NCI-H1694 (cell line): ENCODE data around the gene KCNK5.

Experiments
- DNase-seq: peaks from one replicate; lab custom pipeline; 2025; lab: John Stamatoyannopoulos, UW

Gene KCNK5

DNA sequence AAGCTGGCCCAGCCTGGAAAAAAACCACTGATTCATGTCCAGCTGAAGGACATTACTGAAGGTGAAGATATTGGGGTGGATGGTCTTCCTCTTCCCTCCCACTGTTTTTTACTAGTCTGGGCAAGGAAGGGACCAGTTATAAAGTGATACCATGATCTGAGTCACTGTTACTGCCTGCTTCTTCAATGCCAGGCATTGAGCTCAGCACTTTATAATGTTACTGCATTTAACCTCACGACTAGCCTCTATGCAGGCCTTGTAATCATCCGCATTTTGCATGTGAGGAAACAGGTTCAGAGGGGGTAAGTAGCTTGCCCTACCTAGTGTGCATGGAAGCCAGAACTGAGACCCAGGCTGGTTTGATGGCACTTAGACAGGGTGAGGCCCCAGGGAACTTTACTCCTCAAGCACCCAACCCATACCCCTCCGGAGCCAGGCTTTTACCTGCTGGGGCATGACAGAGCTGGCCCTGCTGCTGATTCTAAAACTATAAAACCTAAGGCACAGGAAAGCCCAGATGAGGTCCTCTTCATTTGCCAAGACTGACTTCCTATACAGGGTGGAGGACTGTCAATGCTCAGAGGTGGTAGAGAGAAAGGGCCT is 11.0 kb upstream of the KCNK5 start:
- no peak for DNase-seq

- no peak for DNase-seq
Observed at GRCh38 chr6:39239527-39240154, 10.4 kb upstream of the KCNK5 start.

DNA sequence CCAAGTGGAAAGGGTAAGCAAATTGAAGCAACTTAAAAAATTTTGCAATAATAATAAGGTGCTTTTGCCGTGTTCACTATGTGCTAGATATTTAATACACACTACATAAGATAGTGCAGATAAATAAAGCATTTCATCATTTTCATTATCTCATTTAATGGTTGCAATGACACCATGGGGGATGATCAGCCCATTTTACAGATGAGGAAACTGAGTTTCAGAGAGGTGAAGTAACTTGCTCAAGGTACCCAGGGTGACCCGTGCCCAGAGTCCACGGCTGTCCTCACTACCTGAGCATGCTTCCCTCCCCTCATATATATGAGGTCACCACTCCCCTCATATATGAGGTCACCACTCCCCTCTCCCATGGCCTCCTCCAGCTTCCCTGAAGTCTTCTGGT is 7.5 kb upstream of the KCNK5 start:
- DNase-seq = no peak

DNA sequence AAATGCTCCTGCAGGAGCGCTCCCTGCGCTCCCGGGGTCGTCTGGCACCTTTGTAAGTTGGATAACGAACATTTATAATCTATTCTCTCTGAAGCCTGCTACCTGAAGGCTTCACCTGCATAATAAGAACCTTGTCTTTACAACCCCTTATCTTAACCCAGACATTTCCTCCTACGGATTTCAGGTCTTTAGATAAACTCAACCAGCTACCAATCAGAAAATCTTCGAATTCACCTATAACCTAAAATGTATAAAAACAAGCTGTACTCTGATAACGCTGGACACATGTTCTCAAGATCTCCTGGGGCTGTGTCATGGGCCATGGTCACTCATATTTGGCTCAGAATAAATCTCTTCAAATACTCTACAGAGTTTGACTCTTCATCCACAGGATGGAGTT is 4.1 kb upstream of the KCNK5 start:
- no peak for DNase-seq

DNA sequence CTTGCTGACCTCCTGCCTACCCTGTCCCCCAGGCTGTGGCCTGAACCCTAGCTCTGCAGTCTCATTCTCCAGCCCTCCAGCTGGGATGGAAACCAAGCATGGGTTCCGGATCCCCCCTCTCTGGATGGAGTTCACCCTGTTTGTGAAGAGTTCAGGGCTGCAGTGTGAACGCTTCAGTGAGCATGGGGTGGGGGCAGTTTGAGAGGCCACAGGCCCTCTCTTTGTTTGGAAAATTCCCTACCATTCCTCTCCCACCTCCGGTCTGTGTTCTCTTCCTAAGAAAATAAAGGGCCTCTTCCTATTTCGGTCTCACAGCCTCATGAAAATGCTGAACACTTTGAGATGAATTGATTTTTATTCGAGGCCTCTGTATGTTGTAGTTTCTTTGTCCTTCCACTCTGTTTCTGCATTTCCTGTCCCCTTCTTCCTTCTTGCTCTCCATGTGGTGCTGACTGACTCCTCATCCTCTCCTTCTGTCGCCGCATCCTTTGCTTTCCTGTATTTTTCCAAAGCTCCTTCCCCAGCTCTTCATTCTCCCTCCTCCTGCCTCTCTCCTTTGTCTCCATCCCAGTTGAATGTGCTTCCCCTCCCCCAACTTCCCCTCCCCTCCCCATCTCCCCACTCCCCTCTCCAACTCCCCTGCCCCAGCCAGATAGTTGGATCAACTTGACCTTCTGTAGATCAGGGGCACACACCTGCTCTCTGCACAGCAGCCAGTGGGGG is 2.4 kb upstream of the KCNK5 start:
- DNase-seq = no peak

GRCh38 chr6:39230654-39231035 is 1.4 kb upstream of the KCNK5 start:
- DNase-seq = no peak

DNA sequence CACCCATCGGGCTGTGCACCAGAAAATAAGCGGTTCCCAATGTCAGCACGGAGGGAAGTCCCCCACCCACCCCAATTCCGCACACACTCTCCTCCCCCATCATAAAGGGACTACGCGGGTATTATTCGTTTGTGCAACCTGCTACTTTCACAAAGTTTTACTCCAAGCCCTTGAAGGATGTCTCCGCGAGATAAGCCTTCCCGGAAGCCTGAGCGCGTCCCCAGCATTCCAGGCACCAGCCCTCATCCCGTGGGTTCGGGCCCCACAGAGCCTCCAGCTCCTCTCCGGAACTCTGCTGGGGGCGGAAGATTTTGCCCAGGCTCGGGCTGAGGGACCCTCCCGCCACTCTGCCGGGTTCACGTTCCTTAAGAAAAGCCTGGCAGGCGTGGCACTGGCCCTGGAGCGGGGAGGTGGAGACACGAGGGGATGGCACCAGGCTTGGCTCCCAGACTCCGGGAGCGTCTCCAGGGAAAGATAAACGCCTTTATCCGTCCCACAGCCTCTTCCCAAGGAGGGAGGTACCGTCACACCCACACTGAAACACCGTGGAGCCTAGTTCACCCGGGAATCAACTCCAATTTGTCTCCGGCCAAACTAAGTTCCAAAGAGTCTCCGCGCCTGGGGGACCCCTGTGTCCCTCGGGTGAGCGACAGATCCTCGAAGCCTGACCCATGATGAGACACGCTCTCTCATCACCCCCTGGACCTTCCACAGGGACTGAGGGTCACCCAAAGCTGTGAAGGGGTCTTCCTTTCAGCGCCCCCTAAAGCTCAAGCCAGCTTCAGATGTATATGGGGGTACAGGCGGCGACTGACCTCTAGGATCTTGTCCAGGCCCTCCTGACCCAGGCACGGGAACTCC is 934 bp downstream of the KCNK5 start:
- DNase-seq = no peak

- no peak for DNase-seq
Observed at GRCh38 chr6:39227476-39227875, 1.8 kb downstream of the KCNK5 start.

GRCh38 chr6:39226639-39227329 is 2.5 kb downstream of the KCNK5 start:
- no peak for DNase-seq

DNA sequence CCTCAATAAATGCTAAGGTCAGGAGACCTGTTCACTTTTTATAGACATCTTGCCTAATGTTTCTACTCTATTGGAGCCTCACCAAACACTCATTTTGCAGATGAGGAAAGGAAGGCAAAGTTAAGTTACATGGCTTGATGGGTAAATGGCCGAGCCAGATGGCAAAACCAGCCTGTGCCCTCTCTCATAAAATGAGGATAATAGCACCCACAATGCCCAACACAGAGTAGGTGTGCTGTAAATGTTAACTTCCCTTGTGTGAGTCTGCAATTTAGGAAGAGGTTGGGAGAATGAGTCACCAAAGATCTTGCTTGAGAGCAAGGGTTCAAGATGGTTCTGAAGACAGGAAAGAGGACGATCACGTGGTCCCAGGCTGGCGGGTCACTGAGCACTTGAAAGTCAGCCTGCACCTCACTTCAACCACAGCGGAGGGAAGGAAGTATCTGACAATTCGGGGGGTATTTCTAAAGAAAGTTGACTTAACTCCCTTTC is 3.3 kb downstream of the KCNK5 start:
- DNase-seq = no peak

GRCh38 chr6:39225543-39225942 is 3.7 kb downstream of the KCNK5 start:
- no peak for DNase-seq

DNA sequence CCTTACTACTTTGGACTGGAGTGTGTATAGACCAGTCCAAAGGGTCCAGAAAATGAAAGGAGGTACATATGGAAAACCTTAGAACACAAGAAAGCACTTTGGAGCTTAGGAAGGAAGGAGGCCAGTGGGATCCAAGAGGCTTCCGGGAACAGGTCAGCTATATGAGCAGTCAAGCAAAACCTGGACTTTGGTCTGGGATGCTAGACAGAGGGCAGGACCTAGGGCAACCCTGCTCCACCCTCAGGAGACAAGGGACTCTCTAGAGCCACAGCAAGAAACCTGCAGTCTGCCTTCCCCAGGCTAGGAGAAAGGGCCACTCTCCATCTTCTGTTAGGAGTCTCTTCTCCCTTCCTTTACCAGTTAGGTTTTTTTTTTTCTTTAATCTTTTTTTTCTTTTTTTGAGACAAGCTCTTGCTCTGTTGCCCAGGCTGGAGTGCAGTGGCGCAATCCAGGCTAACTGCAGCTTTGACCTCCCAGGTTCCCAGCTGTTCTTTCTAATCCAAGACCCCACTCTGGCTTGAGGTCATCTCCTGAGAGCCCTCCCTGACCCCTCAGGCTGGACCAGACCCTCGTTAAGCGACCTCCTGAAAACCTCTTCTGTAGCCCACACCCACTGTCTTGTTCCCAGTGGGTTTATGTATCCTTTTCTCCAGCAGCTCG is 4.6 kb downstream of the KCNK5 start:
- DNase-seq = no peak

GRCh38 chr6:39224011-39224410 is 5.3 kb downstream of the KCNK5 start:
- DNase-seq = no peak

DNA sequence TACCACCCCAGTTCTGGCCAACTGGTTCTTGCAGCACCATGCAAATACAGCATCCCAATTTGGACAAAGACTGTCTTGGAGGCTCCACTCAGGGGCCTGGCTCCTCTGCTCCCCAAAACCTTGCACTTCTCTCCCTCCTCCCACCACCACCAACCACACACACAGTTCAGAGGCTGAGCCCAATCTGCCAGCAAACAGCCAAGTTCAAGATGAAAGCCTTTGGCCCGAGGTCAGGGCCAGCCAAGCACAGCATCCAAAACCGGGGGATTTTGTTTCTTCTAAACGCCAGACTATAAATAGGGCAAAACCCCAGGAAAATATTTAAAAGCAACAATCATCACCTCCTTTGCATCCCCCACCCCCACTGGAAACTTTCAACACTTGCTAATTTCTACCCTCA is 5.7 kb downstream of the KCNK5 start:
- DNase-seq = no peak

- DNase-seq = no peak
Observed at GRCh38 chr6:39223061-39223460, 6.2 kb downstream of the KCNK5 start.

- DNase-seq = no peak
Observed at GRCh38 chr6:39221779-39222641, 7.3 kb downstream of the KCNK5 start.

DNA sequence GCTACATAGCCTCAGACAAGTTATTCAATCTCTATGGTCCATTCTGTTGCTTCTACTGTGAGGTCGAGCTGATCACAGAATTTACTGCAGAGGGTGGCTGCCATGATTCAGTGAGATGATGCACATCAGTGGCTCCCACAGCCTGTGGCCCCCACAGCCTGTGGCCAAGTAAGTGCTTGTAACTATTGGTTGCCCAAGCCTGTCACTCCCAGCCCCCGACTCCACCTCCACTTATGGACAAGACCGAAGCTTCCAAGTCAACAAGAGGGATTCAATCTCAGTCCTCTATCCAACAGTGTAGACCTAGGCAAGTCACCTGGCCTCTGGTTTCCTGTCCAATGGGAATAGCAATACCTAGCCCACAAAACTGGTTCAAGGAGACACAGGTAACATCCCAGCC is 8.2 kb downstream of the KCNK5 start:
- DNase-seq = no peak

- DNase-seq = no peak
Observed at GRCh38 chr6:39218868-39219567, 10.3 kb downstream of the KCNK5 start.

DNA sequence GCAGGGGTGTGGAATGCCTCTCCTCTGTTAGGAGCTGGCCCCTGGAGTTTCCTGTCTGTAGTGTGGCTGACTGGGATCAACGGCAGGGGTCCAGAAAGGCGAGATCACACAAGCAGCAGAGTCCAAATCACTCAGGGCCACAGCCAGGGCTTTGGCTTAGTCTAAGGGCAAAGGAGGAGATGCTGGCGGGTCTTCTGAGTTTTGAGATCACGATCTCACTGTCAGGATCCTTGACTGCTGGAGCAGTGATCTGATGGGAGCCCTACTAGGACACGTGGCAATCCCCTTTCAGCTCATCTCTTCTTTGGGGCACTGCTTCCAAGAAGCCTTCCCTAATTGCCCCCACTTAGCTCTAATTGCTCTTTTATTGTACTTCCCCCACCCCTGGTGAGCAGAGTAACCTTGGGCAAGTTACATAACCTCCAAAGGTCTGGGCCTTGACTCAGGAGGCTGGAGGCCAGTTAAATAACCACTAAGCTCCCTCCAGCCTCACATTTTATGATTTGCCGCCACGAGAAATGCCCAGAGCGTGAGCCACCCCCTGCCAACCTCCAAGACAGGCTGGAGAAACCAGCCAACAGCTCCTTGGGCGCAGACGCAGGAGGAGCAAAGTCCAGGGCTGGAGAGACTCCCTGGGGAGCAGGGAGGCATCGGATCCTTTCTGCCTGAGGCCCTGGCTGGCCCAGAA is 12.0 kb downstream of the KCNK5 start:
- DNase-seq = no peak
